ENCODE data around the gene ADK.

ADK gene

DNA sequence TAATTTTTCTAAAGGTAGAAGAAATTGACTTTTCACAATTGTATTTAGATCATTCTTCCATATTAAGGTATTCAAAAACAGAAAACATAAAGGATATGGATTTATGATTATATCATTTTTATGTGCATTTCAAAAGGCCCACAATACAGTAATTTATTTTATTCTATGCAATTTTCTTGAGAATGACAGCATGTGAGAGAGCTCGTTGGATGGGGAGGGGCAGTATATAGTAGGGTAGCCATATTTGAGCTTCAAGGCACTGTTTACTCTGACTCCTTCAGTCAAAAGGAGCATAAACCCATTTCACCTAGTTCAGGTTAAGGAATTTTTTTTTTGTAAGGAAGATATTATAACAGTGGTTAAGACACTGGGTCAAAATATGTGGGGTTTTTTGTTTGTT is 534.5 kb downstream of the ADK start:
- no peak for DNase-seq

DNA sequence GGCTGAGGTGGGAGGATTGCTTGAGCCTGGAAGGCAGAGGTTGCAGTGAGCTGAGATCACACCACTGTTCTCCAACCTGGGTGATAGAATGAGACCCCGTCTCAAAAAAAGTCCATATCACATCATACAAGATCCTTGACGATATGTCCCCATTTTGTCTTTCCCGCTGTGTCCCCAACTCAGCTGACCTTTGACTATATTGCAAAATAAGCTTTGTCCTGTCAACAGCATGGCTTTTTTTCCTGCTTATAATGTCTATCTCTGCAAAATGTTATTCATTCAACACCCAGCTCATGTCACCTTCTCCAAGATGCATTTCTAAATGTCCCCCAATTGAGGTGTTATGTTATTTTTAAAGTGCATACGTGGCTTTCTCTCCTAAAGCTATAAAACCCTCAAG is 539.4 kb downstream of the ADK start:
- no peak for DNase-seq

DNA sequence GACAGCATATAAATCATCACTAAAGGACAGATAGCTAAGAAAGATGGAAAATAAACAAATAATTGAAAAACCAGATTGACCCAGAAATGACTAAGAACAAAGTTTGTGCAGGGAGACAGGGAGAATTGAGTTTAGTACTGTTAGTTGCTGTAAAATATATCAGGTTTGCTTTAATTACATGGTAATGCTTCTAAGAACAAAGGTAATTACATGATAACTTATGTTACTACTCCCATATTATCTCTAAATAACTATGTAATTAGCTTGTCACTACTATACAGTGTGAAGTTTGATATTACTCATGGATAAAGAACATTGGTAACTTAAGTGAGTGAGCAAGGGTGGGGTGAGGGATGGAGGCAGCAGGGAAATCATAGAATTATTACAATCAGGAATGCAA is 540.1 kb downstream of the ADK start:
- no peak for DNase-seq

DNA sequence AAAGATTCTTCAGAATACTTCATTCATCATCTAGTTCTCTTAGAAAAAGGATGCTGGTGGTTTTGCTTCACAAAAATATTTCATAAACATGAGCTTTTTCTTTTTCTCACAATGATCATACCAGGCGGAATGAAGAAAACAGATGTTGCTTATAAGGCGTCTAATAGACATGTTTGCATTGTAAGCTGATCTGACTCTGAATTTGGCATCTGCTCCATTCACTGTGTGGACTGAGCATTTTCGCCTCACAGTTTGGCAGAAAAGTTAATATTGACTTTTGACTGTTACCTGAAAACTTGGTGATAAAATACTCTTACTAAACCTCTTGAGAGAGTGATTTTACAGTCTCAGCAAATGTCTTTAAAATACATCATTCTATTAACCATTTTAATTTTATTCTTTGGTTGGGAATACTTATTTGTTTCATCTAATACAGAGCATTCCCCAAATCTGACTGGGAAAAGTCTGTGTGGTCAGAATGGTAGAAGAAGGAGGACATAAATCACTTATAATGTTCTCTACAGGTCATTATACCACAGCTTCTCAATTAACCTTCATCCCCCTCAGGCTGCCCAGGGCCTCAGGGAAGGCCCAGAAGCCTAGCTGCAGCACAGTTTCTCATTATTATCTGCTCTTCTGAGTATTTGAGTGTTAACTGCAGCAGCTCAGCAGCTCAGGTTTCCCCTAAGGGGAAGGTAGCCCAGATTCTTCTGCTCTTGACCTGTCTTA is 553.8 kb downstream of the ADK start:
- no peak for DNase-seq

DNA sequence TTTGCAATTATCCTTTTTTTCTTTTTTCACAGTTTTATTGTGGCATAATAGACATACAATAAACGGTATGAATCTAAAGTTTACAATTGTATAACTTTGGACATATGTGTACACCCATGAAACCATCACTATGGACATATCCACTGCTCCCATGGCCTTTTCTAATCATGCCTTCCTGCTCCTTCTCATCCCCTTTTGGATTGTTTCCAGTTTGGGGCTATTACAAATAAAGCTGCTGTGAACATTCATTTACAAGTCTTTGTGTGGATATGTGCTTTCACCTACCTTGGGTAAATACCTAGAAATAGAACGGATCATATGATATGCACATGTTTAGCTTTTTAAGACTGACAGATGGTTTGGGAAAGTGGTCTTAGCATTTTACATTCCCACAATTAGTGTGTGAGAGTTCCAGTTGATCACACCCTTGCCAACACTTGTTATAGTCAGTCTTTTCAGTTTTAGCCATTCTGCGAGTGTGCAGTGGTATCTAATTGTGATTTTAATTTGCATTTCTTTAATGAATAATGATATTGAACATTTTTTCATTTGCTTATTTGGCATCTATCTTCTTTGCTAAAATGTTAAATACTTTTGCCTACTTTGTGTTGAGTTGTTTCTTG is 554.4 kb downstream of the ADK start:
- no peak for DNase-seq

DNA sequence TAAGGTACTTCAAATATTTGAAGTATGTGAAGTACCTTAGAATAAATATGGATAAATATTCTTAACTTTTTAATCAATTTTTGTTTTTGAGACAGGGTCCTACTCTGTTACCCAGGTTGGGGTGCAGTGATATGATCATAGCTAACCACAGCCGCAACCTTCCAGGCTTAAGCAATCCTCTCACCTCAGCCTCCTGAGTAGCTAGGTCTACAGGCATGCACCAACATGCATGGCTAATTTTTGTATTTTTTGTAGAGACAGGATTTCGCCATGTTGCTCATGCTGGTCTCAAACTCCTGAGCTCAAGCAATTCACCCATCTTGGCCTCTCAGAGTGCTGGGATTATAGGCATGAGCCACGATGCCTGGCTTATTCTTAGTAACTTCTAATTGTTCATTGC is 555.9 kb downstream of the ADK start:
- no peak for DNase-seq

DNA sequence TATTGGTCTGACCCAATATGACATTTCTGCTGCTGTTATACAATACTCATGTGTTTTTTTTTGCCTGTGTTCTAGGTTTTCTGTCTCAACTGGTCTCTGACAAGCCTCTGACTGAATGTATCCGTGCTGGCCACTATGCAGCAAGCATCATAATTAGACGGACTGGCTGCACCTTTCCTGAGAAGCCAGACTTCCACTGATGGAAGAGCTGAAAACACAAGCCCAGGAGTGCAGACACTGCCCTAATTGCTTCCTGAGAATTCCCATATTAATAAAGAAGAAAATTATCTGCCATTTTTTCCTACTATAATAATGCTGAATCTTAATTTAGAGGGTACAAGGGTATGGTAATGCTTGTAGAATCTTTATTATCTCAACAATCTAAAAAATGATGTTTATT is 557.2 kb downstream of the ADK start:
- DNase-seq, result no peak

DNA sequence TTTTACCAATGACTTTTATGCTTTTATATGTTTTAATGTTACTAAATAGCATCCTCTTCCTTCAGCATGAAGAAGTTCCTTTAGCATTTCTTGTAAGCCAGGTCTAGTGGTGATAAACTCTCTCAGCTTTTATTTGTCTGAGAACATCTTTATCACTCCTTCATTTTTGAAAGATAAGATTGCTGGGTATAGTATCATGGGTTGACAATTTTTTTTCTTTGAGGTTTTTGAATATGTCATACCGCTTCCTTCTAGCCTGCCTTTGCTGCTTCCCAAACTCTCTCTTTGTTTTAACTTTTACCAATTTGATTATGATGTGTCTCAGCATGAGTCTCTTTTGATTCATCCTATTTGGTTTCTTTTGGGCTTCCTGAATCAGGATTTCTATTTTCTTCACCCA is 567.2 kb downstream of the ADK start:
- DNase-seq, result no peak

DNA sequence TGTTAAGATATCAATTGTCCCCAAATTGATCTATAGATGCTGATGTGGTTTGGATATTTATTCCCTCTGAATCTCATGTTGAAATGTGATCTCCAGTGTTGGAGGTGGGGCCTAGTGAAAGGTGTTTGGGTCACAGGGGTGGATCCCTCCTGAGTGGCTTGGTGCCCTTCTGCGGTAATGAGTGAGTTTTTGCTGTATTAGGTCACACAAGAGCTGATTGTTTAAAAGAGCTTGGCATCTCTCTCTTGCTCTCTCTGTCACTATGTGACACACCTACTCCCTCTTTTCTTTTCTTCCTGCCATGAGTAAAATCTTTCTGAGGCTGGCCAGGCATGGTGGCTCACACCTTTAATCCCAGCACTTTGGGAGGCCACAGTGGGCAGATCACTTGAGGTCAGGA is 577.2 kb downstream of the ADK start:
- DNase-seq, result no peak

DNA sequence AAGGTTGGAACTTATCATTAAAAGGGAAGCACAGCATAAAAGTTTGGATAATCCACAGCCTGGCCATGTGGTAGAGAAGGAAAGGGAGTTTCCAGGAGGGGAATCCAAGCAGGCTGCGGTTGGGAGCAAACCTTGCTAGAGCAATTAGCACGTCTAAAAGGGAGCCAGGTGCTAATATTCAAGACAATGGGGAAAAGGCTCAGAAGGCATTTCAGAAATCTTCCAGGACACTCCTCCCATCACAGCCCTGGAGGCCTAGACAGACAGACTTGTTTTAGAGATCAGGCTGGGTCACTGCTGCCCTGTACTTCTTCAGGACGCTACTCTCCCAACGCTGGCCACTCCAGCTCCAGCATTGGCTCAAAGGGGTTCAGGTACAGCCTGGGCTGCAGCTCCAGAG is 579.2 kb downstream of the ADK start:
- DNase-seq, result no peak

DNA sequence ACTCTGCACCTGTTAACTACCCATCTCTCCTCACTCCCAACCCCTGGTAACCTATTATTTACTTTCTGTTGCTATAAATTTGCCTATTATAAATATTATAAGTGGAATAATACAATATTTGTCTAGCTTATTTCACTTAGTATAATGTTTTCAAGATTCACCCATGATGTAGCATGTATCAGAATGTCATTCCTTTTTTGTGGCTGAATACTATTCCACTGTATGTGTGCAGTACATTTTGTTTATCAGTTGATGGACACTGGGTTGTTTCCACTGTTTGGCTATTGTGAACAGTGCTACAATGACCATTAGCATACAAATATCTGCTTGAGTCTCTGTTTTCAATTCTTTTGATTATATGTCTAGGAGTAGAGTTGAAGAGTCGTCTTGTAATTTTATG is 582.6 kb downstream of the ADK start:
- no peak for DNase-seq

DNA sequence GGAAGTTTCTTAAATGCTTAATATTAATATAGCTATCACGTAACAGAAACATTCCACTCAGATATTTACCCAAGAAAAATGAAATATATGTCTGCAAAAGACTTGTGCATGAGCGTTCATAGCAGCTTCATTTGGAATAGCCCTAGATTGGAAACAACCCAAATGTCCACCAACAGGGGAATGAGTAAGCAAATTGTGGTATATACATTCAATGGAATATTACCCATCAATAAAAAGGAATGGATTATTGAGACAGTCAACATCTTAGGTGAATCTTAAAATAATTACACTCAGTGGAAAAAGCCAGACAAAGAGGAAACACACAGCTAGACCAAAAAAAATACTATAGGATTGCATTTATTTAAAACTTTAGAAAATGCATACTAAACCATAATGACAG is 585.0 kb downstream of the ADK start:
- DNase-seq, result no peak

DNA sequence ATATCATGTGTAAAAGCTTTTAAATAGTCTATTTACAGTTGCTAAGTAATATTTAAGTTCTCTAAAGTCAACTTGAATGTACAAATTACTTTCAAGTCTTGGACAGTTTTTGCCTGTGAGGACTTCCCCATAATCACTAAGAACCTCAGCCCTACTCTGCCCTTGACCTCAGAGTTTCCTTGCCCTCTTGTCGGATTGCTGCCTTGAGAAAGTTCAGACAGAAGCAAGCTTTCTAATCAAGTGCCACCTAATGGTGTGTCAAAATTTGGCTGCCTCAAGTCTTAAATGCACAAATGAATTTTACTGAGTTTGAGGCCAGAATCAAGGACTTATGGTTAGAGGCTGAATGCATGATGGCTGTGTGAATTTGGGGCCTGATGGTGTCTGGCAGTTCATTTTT is 587.0 kb downstream of the ADK start:
- no peak for DNase-seq

DNA sequence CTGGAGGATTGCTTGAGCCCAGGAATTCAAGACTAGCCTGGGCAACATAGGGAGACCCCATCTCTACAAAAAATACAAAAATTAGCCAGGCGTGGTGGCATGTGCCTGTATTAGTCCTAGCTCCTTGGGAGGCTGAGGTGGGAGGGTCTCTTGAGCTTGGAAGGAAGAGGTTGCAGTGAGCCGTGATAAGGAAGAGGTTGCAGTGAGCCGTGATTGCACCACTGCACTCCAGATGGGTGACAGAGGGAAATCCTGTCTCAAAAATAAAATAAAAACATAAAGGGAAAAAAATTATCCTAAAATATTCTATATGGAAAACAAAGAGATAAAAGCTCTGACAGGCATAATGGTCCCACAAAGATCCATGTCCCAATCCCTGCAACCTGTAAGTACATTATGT is 587.5 kb downstream of the ADK start:
- no peak for DNase-seq

DNA sequence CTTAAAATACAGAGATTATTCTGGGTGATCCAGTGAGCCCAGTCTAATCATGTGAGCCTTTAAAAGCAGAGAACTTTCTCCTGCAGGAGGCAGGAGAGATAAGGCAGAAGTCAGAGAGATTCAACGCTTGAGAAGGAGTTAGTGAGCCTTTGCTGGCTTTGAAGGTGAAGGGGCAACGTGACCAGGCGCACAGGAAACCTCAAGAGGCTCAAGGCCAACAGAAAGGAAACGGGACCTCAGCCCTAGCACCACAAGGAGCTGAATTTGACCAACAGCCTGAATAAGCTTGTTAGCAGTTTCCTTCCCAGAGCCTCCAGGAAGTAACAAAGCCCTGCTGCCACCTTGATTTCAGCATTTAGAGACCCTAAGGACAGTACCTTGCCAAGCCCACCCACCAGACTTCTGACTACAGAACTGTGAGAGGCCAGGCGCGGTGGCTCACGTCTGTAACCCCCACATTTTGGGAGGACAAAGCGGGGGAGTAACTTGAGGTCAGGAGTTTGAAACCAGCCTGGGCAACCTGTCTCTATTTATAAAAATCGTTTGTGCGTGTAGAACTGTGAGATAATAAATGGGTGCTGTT is 588.1 kb downstream of the ADK start:
- DNase-seq, result peak; percentile 7

DNA sequence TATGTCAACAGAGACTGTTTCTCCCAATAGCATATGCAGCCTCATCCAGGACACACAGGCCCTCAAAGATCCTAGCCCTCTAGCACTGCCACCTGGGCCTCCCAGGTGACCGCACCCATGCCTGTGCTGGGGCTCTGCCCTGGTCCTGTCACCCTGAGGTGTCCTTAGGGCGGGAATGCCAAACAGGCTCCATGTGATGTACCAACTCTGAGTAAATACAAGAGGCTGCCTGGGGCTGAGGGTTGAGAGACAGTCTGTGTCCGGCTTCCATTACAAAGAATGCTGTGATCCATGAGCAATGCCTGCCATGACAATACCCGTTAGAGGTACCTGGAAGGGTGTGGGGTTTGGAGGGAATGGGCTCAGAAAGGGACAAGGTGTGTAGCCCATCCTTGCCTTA is 592.4 kb downstream of the ADK start:
- DNase-seq, result no peak

DNA sequence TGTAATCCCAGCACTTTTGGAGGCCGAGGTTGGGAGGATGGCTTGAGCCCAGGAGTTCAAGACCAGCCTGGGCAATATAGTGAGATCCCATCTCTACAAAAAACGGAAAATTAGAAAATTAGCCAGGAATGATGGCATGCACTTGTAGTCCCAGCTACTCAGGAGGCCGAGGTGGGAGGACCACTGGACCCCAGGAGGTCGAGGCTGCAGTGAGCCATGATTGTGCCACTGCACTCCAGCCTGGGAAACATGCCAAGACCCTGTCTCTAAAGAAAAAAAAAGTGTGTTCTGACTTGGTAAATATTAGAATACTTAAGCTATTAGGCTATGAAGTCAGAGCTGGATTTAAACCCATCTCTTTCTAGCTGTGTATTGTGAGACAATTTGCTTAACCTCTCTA is 594.4 kb downstream of the ADK start:
- no peak for DNase-seq

DNA sequence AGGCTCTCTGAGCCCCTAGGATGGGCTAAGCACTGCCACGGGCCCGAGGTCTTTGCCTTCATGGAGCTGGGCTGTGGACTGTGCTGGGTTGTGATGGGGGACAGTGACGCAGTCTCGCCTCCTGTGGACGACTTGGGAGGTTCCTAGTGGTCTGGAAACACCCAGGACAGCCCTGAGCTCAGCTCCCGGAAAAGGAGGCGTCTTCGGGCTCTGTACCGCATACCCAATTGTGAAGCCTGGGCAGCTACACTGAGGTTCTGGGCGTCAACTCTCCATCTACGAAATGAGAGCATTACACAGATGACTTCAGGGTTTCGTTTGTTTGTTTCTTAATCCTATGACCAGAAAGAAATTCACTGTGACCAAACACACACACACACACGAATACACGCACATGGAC is 595.8 kb downstream of the ADK start:
- DNase-seq, result no peak

DNA sequence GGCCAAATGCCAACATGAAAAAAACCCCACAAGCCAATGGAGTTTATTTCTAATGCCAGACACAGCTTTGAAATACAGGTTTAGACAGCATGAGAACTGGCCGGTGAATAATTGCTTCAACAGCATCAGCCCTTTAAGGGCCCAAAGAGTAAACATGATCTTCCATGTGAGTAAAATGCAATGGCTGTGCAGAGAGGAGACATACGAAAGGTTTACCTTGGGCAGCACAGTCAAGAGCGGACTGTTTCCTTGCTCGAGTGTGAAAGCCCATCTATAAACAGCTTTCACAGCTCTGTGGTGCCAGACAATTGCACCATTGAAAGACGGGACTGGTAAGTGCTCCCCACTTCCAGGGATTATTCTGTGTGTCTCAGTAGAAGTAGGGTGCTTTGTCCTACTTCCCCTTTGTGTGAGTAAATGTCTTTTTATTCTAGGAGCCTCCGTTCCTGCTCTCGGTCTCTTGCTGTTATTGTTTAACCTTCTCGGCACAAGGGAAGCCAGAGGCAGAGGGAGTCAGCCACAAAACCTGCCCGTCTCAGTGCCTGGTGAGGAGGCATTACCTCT is 597.5 kb downstream of the ADK start:
- no peak for DNase-seq

DNA sequence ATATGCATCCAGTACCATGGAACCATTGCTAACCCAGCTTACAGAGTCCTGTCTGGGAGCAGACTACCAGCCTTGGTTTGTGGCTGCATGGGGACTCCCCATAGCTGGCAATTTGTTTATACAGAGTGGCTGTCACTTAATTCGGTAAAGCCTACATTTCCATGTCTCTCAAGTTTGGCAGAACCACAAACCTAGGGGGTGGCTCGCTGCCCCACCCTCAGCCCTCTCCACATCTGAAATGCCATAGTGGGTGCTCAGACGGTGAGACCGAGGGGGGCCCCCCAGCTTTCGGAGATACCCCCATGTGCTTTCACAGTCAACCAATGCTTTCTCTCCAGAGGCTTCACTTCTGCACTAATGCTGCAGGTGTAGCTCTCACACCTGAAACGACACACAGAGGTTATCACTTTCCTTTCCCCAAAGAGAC is 599.8 kb downstream of the ADK start:
- DNase-seq, result no peak

DNA sequence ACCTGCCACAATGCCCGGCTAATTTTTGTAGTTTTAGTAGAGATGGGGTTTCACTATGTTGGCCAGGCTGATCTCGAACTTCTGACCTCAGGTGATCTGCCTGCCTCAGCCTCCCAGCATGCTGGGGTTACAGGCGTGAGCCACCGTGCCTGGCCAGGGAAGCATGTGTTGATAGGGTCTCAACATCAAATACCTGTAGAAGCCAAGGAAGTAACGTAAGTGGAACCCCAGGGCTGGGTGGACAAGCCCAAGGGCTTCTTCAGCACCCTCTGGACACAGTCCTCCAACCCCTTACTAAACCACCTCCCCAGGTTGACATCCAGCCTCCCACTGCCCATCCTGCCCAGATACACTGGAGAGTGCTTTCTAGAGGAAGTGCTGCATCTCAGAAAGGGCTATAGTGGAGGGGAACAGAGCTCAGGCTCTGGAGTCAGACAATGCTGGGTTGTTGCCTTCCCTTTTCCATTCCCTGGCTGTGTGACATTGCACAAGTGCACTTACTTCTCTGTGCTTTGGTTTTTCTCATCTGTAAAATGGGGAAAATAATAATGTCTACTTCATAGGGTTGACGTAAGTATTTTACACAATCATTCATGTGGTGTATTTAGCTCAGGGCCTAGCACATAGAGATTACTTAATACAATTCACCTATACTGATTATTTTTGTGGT is 601.5 kb downstream of the ADK start:
- no peak for DNase-seq

DNA sequence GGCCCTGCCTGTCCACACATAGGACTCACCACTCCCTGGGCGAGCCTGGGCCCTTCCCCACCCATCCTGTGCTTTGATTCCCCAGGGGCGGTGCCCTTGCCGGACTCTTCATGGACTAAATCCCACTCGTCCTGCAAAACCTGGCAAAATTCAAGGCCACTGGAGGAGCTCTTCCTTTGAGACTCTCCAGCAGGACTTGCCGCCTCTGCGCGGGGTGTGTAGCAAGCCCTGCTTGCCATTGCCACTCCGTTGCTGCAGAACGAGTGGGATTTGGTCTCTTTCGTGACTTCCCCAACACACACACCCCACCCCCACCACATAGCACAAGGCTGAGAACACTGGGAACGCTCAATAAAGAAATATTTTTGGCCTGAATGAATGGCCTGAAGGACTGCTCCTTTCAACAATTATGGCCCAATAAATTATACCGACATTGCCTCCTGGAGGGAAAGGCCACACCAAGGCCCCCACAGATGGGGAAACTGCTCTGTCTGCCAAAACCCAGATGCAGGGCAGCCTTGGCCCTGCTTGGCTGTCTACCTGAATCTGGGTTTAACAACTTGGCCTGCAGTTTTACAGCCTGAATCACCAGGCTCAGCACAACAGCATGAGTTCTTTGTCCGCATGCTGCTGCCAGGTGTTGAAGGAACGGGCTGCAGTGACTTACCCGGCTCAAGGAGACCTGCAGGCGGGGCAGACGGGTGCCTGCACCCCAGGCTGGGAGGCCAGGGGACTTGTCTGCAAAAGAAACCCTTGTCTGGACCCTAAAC is 602.6 kb downstream of the ADK start:
- no peak for DNase-seq

DNA sequence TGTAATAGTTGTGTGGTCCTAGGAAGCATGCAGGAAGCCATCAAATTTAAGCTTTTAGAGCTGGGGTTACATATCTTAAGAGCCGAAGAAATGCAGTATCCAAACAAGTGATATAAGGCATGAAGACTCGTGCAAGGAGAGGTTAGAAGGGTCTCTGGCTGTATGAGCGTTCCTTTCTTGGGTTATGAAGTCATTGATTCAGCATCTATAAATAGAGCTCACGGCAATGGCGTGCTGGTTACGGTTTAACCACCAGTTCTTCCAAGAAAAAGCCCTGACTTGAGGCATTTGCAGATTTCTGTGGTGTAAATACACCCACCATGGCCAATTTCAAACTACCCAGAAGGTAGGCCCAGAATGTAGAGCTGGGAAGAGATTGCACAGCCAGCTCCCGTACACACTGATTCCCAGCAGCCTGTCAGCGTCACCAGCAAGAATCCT is 603.4 kb downstream of the ADK start:
- no peak for DNase-seq
